Fibroblast of villous mesenchyme (primary cell): ENCODE results near the gene CEND1. TPM values are rescaled to one million over a fixed set of nuclear protein-coding genes. Genes with fewer than 3 reads are reported as not detected.
"Not testable (repeated sequence)": the region's sequence is repeated elsewhere in the genome, so short reads cannot be mapped to it uniquely, and the experiment has no call there.

Source experiments
- DNase-seq: peaks from one replicate; pipeline ENCODE4 v3.0.0-alpha.2; 2010; ENCODE audit warnings: low read depth
- H3K4me3 ChIP-seq: 2 replicates; pipeline ENCODE4 v1.5.1; 2011; ENCODE audit warnings: low read depth, mild to moderate bottlenecking, low read length
- small RNA-seq: library from RNA; depleted of rRNA; stranded (forward); fragments of <200 nt; gene quantifications from one replicate; pipeline ENCODE3, GENCODE V24; 2012
- total RNA-seq: library from RNA; depleted of rRNA; stranded (reverse); fragments of >200 nt; gene quantifications from 2 replicates; pipeline ENCODE4 v1.2.3, GENCODE V29; 2012
- TF ChIP-seq, protein P1 (sequence below): IDR thresholded peaks from 2 replicates; pipeline ENCODE4 v1.5.1; 2012; ENCODE audit warnings: low read depth, mild to moderate bottlenecking, low read length; ENCODE audit not compliant: insufficient read depth

Gene CEND1
- total RNA-seq, 1 donor = 0.43 TPM

DNA sequence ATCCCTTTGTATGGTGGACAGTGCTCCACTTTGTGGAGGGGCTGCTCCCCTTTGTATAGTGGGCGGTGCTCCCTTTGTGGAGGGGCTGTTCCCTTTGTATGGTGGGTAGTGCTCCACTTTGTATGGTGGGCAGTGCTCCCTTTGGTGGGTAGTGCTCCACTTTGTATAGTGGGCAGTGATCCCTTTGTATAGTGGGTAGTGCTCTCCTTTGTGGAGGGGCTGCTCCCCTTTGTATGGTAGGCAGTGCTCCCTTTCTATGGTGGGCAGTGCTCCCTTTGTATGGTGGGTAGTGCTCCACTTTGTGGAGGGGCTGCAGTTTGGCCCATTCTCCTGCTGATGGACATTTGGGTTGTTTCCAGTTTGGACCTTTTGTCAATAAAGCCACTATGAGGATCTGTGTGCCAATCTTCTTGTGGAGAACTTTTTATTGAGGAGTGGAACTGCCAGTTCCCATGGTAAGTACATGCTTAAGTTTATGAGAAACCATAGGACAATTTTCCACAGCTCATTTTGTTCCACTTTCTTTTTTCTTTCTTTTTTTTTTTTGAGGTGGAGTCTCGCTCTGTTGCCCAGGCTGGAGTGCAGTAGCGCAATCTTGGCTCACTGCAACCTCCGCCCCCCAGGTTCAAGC lies 47.2 kb downstream of the CEND1 start:
- no peak overlapping the region for H3K4me3 ChIP-seq
- TF ChIP-seq, protein P1, sequence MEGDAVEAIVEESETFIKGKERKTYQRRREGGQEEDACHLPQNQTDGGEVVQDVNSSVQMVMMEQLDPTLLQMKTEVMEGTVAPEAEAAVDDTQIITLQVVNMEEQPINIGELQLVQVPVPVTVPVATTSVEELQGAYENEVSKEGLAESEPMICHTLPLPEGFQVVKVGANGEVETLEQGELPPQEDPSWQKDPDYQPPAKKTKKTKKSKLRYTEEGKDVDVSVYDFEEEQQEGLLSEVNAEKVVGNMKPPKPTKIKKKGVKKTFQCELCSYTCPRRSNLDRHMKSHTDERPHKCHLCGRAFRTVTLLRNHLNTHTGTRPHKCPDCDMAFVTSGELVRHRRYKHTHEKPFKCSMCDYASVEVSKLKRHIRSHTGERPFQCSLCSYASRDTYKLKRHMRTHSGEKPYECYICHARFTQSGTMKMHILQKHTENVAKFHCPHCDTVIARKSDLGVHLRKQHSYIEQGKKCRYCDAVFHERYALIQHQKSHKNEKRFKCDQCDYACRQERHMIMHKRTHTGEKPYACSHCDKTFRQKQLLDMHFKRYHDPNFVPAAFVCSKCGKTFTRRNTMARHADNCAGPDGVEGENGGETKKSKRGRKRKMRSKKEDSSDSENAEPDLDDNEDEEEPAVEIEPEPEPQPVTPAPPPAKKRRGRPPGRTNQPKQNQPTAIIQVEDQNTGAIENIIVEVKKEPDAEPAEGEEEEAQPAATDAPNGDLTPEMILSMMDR = no peak
- no peak for DNase-seq

DNA sequence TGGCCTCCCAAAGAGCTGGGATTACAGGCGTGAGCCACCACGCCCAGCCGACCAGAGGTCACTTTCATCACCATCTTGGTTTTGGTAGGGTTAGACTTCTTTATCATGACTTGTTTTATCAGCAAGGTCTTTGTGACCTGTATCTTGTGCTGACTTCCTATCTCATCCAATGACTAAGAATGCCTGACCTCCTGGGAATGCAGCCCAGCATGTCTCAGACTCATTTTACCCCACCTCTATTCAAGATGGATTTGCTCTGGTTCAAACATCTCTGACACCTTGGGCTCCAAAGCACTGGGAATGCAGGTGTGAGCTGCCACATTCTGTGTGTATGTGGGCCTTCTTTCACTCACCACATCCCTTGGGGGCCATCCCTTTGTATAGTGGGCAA lies 47.7 kb downstream of the CEND1 start:
- no peak for DNase-seq
- H3K4me3 ChIP-seq = no peak overlapping the region
- TF ChIP-seq, protein P1 = no peak

DNA sequence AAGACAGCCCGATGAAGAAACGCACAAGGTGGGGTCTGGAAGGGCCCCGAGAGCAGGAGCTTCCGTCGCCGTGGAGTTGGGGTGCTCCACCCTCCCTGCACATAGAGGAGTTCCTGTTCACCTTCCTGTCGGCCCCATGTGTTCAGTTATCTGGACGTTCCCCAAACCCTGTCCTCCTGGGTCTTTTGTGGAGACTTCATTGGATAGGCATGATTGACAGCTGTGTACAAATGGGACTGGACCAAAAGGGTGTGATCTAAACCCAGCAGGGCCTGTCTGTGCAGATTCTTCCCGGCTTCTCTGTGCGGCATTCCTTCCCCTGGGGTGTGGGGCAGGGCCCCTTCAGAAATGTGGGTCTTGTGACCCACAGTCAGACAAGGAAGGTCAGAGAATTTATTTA lies 52.0 kb downstream of the CEND1 start:
- DNase-seq, H3K4me3 ChIP-seq: not testable (repeated sequence)

DNA sequence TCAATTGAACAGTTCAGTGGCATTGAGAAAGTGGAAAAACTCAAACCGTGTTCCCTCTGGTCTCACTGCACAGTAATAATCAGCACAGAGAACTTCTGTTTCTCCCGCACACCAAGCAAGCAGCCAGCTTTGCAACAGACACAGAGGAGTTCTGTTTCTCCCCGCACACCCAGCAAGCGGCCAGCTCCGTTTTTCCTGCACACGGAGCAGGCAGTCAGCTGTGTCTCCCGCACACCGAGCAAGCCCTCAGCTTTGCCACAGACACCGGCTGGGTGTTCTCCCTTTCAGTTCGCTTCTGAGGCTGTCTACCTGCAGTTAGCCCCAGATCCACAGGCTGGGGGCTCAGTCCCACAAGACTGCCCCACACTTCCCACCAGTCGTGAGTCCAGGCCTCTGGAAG lies 52.5 kb downstream of the CEND1 start:
- TF ChIP-seq, protein P1 = no peak
- DNase-seq = no peak
- no peak overlapping the region for H3K4me3 ChIP-seq

Small RNA genes lying within 50 kb of the gene (small RNA-seq; reads per million reads assigned to genes)
- gene SNORA52 = not detected

Other genes with a start within 250 kb of the CEND1 start
- 1.6 and 2.2 TPM in 2 replicates for gene LMNTD2, start 229.4 kb downstream of the CEND1 start, total RNA-seq
- 14.2 and 15.5 TPM in 2 replicates for gene RASSF7, start 229.1 kb downstream of the CEND1 start, total RNA-seq
- gene PHRF1, start 213.6 kb downstream of the CEND1 start, total RNA-seq = 29.4 and 38.7 TPM in 2 replicates
- gene IRF7, start 174.1 kb downstream of the CEND1 start, total RNA-seq = 7.7 and 8.2 TPM in 2 replicates
- not detected in 2 replicates for gene CDHR5, start 165.1 kb downstream of the CEND1 start, total RNA-seq
- not detected in 2 replicates for gene SCT, start 162.9 kb downstream of the CEND1 start, total RNA-seq
- gene DRD4, start 152.8 kb downstream of the CEND1 start, total RNA-seq = not detected in 2 replicates
- 33.7 and 33.8 TPM in 2 replicates for gene DEAF1, start 94.9 kb downstream of the CEND1 start, total RNA-seq
- gene TMEM80, start 94.3 kb downstream of the CEND1 start, total RNA-seq = 13.0 and 16.8 TPM in 2 replicates
- gene EPS8L2, start 83.9 kb downstream of the CEND1 start, total RNA-seq = 42.5 and 55.3 TPM in 2 replicates
- 142 and 148 TPM in 2 replicates for gene TALDO1, start 42.6 kb downstream of the CEND1 start, total RNA-seq
- gene GATD1, start 12.6 kb downstream of the CEND1 start, total RNA-seq = 26.3 and 44.8 TPM in 2 replicates
- gene SLC25A22, start 8.2 kb upstream of the CEND1 start, total RNA-seq = 12.6 and 16.8 TPM in 2 replicates
- gene PIDD1, start 15.1 kb upstream of the CEND1 start, total RNA-seq = 5.5 and 7.8 TPM in 2 replicates
- gene RPLP2, start 19.9 kb upstream of the CEND1 start, total RNA-seq = 220 and 278 TPM in 2 replicates
- gene PNPLA2, start 28.8 kb upstream of the CEND1 start, total RNA-seq = 23.5 and 28.5 TPM in 2 replicates
- gene CRACR2B, start 37.8 kb upstream of the CEND1 start, total RNA-seq = 0.43 and 0.97 TPM in 2 replicates
- gene CD151, start 42.9 kb upstream of the CEND1 start, total RNA-seq = 218 and 295 TPM in 2 replicates
- gene POLR2L, start 52.4 kb upstream of the CEND1 start, total RNA-seq = 92.4 and 120 TPM in 2 replicates
- gene TSPAN4, start 52.8 kb upstream of the CEND1 start, total RNA-seq = 113 and 126 TPM in 2 replicates
- 42.2 and 42.3 TPM in 2 replicates for gene CHID1, start 120.7 kb upstream of the CEND1 start, total RNA-seq
- gene AP2A2, start 135.8 kb upstream of the CEND1 start, total RNA-seq = 45.7 and 53.5 TPM in 2 replicates
- not detected in 2 replicates for gene MUC6, start 246.6 kb upstream of the CEND1 start, total RNA-seq